GM12892 (cell line): Measurements from ENCODE around the gene KDM2B.

ENCODE experiments used
- POLR2A ChIP-seq: IDR thresholded peaks from 2 replicates; pipeline ENCODE4 v1.6.1; 2011; ENCODE audit warnings: low read depth, low read length, control low read depth
- POLR2AphosphoS5 ChIP-seq: IDR thresholded peaks from 2 replicates; pipeline ENCODE4 v1.6.1; 2011; ENCODE audit warnings: low read depth, low read length, control low read depth
- TAF1 ChIP-seq: IDR thresholded peaks from 2 replicates; pipeline ENCODE4 v1.6.1; 2011; ENCODE audit warnings: low read depth, mild to moderate bottlenecking, control low read depth, low read length, borderline replicate concordance

GRCh38 chr12:121388421-121388981 is 192.3 kb downstream of the KDM2B start:
- TF ChIP-seq POLR2A, result no peak
- TF ChIP-seq POLR2AphosphoS5, result no peak
- TF ChIP-seq TAF1, result no peak
